MCF 10A (cell line): ENCODE measurements around the gene CCNB1IP1. TPM values are rescaled to one million over a fixed set of nuclear protein-coding genes. Genes with fewer than 3 reads are reported as not detected.
"Not testable (repeated sequence)": the region's sequence is repeated elsewhere in the genome, so short reads cannot be mapped to it uniquely, and the experiment has no call there.

Source experiments
- BruUV-seq: library from RNA; stranded (reverse); fragments of 400-500 nt; replicated peaks from 2 replicates; lab custom pipeline; 2021; lab: Mats Ljungman, UMichigan
- CTCF ChIA-PET: fragments of 300-600 bp; sonication (Branson Sonifier 250); formaldehyde crosslinking; extraction: SDS; loops from one replicate; lab custom pipeline; 2021; ENCODE audit warnings: antibody characterized with exemption, inconsistent platforms; lab: Yijun Ruan, JAX
- POLR2A ChIA-PET: fragments of 300-600, 350-650 bp; sonication (Branson Sonifier 250); formaldehyde crosslinking; extraction: SDS; loops from one replicate; lab custom pipeline; 2020; ENCODE audit warnings: antibody characterized with exemption, inconsistent platforms; lab: Yijun Ruan, JAX
- DNase-seq: peaks from one replicate; pipeline ENCODE4 v3.0.0-alpha.2; 2018; ENCODE audit not compliant: unreplicated experiment
- H3K27ac Mint-ChIP-seq: one replicate; pipeline ENCODE4 v1.8.0; 2022; ENCODE audit warnings: mild to moderate bottlenecking, low read depth, mixed read lengths; ENCODE audit not compliant: unreplicated experiment
- H3K27me3 Mint-ChIP-seq: one replicate; pipeline ENCODE4 v1.8.0; 2022; ENCODE audit warnings: mixed read lengths; ENCODE audit not compliant: insufficient read depth, unreplicated experiment
- H3K36me3 Mint-ChIP-seq: one replicate; pipeline ENCODE4 v1.8.0; 2022; ENCODE audit warnings: mild to moderate bottlenecking, moderate library complexity, mixed read lengths; ENCODE audit not compliant: insufficient read depth, unreplicated experiment
- H3K4me1 Mint-ChIP-seq: one replicate; pipeline ENCODE4 v1.8.0; 2022; ENCODE audit warnings: mixed read lengths; ENCODE audit not compliant: insufficient read depth, unreplicated experiment
- H3K4me3 Mint-ChIP-seq: one replicate; pipeline ENCODE4 v1.8.0; 2022; ENCODE audit warnings: mild to moderate bottlenecking, moderate library complexity, mixed read lengths; ENCODE audit not compliant: unreplicated experiment
- H3K9me3 Mint-ChIP-seq: one replicate; pipeline ENCODE4 v1.8.0; 2022; ENCODE audit warnings: mixed read lengths; ENCODE audit not compliant: unreplicated experiment
- intact Hi-C: fragments of 100-400 bp; cut with micrococcal nuclease; formaldehyde crosslinking; loops from 2 replicates; pipeline ENCODE4 v1.14.1; 2022
- total RNA-seq: library from RNA; stranded (reverse); gene quantifications from 2 replicates; pipeline ENCODE4 v1.2.3, GENCODE V29; 2022
- TF ChIP-seq, protein P1 (sequence below): fragments of 200-600 bp; IDR thresholded peaks from one replicate; pipeline ENCODE4 v1.8.0; 2022; ENCODE audit warnings: antibody characterized with exemption, mild to moderate bottlenecking; ENCODE audit not compliant: unreplicated experiment

The CCNB1IP1 gene
- total RNA-seq, 1 experiment from 2014 or later, result 108 TPM

DNA sequence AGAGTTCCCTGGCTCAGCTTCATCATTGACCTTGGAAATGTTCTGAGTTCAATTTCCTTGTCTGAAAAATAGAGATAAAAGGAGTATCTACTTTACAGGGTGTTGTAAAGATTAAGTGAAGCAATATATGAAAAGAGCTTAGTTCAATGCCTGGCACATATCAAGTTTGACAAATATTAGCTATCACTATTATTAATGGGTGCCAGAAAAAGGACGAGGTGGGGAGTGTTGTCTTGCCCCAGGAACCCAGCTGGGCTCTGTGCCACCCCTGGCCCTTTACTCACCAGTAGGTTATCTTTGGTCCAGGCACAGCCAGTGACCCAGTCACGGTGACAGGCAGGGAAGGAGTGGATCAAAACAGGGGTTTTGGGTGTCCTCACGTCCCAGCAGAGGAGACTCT lies 42.4 kb upstream of the CCNB1IP1 start:
- BruUV-seq, result no TSS peak
- Mint-ChIP-seq H3K27ac (no peak overlapping the region), H3K4me1 (no peaks in the 10 kb centered on the region), H3K36me3 (peaks cover 57% of the 10 kb centered on the region), H3K4me3 (no peak overlapping the region), H3K27me3 (no peaks in the 10 kb centered on the region), H3K9me3 (no peaks in the 10 kb centered on the region)
- TF ChIP-seq, protein P1, sequence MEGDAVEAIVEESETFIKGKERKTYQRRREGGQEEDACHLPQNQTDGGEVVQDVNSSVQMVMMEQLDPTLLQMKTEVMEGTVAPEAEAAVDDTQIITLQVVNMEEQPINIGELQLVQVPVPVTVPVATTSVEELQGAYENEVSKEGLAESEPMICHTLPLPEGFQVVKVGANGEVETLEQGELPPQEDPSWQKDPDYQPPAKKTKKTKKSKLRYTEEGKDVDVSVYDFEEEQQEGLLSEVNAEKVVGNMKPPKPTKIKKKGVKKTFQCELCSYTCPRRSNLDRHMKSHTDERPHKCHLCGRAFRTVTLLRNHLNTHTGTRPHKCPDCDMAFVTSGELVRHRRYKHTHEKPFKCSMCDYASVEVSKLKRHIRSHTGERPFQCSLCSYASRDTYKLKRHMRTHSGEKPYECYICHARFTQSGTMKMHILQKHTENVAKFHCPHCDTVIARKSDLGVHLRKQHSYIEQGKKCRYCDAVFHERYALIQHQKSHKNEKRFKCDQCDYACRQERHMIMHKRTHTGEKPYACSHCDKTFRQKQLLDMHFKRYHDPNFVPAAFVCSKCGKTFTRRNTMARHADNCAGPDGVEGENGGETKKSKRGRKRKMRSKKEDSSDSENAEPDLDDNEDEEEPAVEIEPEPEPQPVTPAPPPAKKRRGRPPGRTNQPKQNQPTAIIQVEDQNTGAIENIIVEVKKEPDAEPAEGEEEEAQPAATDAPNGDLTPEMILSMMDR, result no peak
- DNase-seq, result no peak
- ChIA-PET CTCF (interaction anchor here (1.1 kb wide), 1 partner anchor 14 kb away, joined by 3 read pairs; no protein-coding TSS in a partner anchor), POLR2A (no interaction called here)
- intact Hi-C loops, result no loop called here

DNA sequence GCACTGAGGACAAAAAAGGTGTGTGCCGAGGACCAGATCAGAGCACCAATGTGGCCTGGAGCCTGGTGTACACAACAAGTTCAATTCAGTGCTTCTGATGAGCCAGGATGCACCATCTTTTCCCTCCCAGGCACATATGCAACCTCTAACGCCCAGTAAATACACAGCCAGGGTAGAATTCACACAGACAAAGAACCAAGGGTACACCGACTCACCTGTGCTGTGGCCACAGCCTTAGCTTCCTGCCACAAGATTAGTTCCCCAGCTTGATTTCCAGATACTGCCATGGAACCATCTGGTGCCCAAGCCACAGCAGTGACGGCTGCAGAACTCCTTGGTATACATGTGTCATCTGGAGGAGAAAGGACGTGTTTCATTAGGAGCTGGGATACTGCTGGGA lies 39.7 kb upstream of the CCNB1IP1 start:
- peaks cover 69% of the 10 kb centered on the region for H3K36me3 Mint-ChIP-seq
- no peak overlapping the region for H3K27ac Mint-ChIP-seq
- H3K27me3 Mint-ChIP-seq, result no peaks in the 10 kb centered on the region
- no TSS peak for BruUV-seq
- ChIA-PET CTCF (no interaction called here), POLR2A (no interaction called here)
- intact Hi-C loops, result no loop called here
- no peaks in the 10 kb centered on the region for H3K4me1 Mint-ChIP-seq
- no peaks in the 10 kb centered on the region for H3K9me3 Mint-ChIP-seq
- H3K4me3 Mint-ChIP-seq, result no peak overlapping the region
- TF ChIP-seq, protein P1, result no peak
- DNase-seq, result no peak

DNA sequence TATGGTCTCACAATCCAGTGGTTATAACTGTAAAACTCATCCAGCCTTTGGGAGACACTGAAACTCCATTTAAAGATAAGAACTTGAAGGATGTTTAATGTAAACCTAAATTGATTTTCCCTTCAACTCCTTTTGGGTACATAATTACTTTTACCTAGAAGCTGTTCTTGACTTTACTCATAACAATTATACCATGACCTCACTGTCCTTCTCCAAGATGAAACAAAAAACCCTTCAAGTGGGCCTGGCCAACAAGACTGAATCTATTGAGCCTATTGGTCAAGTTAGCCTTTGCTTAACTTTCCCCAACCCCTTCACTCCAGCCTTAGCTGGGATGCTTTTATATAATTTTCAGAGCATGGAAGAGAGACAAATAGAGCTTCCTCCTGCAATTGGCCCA lies 32.8 kb upstream of the CCNB1IP1 start:
- CTCF ChIA-PET, result no interaction called here
- no peaks in the 10 kb centered on the region for H3K27me3 Mint-ChIP-seq
- H3K9me3 Mint-ChIP-seq, result no peaks in the 10 kb centered on the region
- no peak overlapping the region for H3K27ac Mint-ChIP-seq
- no peaks in the 10 kb centered on the region for H3K4me1 Mint-ChIP-seq
- no peak overlapping the region for H3K4me3 Mint-ChIP-seq
- no peak for DNase-seq
- H3K36me3 Mint-ChIP-seq, result peaks cover 62% of the 10 kb centered on the region
- no TSS peak for BruUV-seq
- intact Hi-C loops, result no loop called here
- TF ChIP-seq, protein P1, result no peak
- POLR2A ChIA-PET, result interaction anchor here (0.5 to 1.7 kb wide), 2 partner anchors 45 to 277 kb away, joined by 3 to 4 read pairs; no protein-coding TSS in a partner anchor

DNA sequence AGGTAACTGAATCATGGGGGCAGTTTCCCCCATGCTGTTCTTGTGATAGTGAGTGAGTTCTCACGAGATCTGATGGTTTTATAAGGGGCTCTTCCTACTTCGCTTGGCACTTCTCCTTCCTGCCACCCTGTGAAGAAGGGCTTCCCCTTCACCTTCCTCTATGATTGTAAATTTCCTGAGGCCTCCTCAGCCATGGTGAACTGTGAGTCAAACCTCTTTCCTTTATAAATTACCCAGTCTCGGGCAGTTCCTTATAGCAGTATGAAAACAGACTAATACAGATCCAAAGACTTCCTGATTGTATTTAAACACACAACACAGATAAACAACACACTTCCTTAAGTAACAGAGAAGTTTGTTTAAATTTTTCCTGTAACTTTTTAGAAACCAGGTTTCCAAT lies 25.4 kb upstream of the CCNB1IP1 start:
- DNase-seq, H3K27me3 Mint-ChIP-seq, H3K4me3 Mint-ChIP-seq, BruUV-seq, POLR2A ChIA-PET, H3K27ac Mint-ChIP-seq, CTCF ChIA-PET, intact Hi-C loops, H3K4me1 Mint-ChIP-seq, H3K9me3 Mint-ChIP-seq: not testable (repeated sequence)
- peaks cover 64% of the 10 kb centered on the region for H3K36me3 Mint-ChIP-seq
